IPS-15b (cell line): Measurements from ENCODE around the gene DGAT2.

Source experiments
- H3K27me3 ChIP-seq: one replicate; pipeline ENCODE4 v1.6.1; 2013; ENCODE audit warnings: low read length; ENCODE audit not compliant: control insufficient read depth, insufficient read depth
- H3K36me3 ChIP-seq: one replicate; pipeline ENCODE4 v1.6.1; 2013; ENCODE audit warnings: low read length; ENCODE audit not compliant: control insufficient read depth, insufficient read depth
- H3K4me1 ChIP-seq: one replicate; pipeline ENCODE4 v1.6.1; 2013; ENCODE audit warnings: mild to moderate bottlenecking, low read length; ENCODE audit not compliant: control insufficient read depth, insufficient read depth
- H3K4me3 ChIP-seq: one replicate; pipeline ENCODE4 v1.5.1; 2013; ENCODE audit warnings: low read depth, low read length
- H3K9ac ChIP-seq: one replicate; pipeline ENCODE4 v1.6.1; 2013; ENCODE audit warnings: low read depth, mild to moderate bottlenecking, low read length
- H3K9me3 ChIP-seq: one replicate; pipeline ENCODE4 v1.6.1; 2013; ENCODE audit warnings: mild to moderate bottlenecking, low read length; ENCODE audit not compliant: control insufficient read depth, insufficient read depth

Gene DGAT2

DNA sequence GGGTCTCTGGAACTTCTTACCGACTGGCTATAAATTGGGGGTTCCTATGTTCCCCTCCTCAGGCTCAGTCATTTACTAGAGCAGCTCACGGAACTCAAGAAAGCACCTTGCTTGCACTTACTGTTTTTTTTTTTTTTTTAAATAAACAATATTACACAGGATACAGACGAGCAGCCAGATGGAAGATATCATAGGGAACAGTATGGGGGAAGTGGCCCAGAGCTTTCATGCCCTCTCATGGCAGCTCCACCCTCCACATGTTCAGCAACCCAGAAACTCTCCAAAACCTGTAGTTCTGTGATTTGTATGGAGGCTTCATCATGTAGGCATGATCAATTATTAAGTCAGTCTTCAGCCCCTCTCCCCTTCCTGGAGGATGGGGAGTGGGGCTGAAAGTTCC lies 54.0 kb downstream of the DGAT2 start:
- no peak overlapping the region for H3K4me3 ChIP-seq
- no peaks in the 10 kb centered on the region for H3K4me1 ChIP-seq
- H3K36me3 ChIP-seq = no peaks in the 10 kb centered on the region
- no peaks in the 10 kb centered on the region for H3K27me3 ChIP-seq
- H3K9ac ChIP-seq = no peak overlapping the region
- H3K9me3 ChIP-seq = no peaks in the 10 kb centered on the region

DNA sequence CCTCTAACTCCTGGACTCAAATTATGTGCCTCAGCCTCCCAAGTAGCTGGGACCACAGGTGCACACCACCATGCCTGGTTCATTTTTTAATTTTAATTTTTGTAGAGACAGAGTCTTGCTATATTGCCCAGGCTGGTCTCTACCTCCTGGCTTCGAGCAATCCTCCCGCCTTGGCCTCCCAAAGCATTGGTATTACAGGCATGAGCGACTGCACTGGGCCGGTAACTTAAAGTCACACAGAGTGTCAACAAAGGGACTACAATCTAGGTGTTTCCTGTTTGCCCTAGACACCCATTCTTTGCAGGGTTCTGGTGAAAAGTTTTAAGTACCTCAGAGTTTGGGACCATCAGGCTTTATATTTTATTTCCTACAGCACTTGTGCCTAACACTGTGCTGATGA lies 54.8 kb downstream of the DGAT2 start:
- Histone ChIP-seq H3K27me3 (no peaks in the 10 kb centered on the region), H3K36me3 (no peaks in the 10 kb centered on the region), H3K4me3 (no peak overlapping the region), H3K9ac (no peak overlapping the region), H3K9me3 (no peaks in the 10 kb centered on the region), H3K4me1 (no peaks in the 10 kb centered on the region)

DNA sequence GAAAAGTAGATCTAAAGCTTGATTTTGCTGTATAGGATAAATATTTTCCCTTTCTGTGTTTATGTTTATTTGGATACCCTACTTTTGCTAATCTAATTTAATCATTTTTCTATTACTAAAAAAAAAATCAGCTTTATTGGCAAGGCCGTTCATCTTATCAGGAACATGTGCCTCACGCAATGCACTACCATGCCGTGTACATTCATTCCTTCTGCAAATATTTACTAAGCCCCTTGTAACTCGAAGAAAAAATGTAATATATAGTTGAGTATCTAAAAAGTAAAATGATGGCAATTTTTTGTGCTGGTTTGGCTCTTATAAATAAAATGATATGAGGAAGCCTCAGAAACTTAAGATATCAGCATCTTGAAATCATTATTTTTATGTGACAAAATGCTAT lies 55.4 kb downstream of the DGAT2 start:
- H3K4me3 ChIP-seq = no peak overlapping the region

DNA sequence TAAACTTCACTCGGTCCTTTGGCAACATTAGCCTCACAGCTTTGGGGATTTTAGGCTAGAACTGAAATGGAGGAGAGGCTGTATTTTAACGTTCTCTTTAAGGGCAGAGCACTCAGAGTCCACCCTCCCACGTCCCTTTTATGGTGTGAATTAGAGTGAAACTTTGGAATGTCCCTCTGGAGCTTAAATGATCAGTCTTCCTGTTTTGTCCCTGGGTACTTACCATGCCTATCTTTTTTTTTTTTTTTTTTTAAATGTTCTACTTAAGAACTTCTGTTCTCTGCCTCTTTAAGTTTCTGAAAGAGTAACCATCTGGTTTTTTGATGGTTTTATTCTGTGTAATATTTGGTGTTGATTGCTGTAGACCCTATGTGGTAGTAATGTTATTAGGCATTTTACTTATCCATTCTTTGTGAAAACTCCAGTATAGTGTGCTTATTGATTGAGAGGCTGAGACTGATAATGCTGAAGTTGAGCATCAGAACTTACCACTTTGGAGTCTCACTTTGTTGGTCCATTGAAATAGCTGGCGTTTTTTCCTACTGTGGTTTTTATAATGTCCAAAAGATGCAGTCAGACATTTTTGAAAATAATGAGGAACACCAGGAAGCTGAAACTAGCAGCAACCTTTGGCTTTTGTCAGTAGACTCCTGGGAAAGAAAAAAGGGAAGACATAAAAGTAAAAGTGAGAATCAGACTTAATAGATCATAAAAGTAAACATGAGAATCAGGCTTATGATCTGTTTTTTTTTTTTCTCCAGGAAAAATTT lies 58.1 kb downstream of the DGAT2 start:
- Histone ChIP-seq H3K9ac (no peak overlapping the region), H3K4me3 (no peak overlapping the region), H3K4me1 (no peaks in the 10 kb centered on the region), H3K27me3 (no peaks in the 10 kb centered on the region), H3K9me3 (no peaks in the 10 kb centered on the region), H3K36me3 (no peaks in the 10 kb centered on the region)

More for the DNA sequence above, 55.4 kb downstream of the DGAT2 start:
- no peaks in the 10 kb centered on the region for H3K27me3 ChIP-seq
- no peaks in the 10 kb centered on the region for H3K4me1 ChIP-seq
- no peaks in the 10 kb centered on the region for H3K36me3 ChIP-seq
- H3K9me3 ChIP-seq = no peaks in the 10 kb centered on the region
- no peak overlapping the region for H3K9ac ChIP-seq

DNA sequence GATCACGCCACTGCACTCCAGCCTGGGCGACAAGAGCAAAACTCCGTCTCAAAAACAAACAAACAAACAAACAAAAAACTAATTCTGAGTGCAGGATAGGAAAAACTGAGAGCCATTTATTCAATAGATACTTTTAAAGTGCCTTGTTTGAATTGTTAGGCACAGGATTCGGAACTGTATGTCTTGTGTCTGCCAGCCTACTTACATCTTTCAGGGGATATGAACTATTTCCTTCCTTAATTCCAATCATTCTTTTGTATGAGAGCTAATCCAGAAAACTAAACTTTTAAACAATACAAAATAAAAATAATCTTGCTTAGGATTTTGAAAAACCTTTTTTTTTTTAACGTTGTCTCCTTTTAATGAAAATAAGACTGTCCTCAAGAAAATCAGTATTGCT lies 59.0 kb downstream of the DGAT2 start:
- Histone ChIP-seq H3K9ac (no peak overlapping the region), H3K4me3 (no peak overlapping the region), H3K36me3 (no peaks in the 10 kb centered on the region), H3K27me3 (no peaks in the 10 kb centered on the region), H3K9me3 (no peaks in the 10 kb centered on the region), H3K4me1 (no peaks in the 10 kb centered on the region)

DNA sequence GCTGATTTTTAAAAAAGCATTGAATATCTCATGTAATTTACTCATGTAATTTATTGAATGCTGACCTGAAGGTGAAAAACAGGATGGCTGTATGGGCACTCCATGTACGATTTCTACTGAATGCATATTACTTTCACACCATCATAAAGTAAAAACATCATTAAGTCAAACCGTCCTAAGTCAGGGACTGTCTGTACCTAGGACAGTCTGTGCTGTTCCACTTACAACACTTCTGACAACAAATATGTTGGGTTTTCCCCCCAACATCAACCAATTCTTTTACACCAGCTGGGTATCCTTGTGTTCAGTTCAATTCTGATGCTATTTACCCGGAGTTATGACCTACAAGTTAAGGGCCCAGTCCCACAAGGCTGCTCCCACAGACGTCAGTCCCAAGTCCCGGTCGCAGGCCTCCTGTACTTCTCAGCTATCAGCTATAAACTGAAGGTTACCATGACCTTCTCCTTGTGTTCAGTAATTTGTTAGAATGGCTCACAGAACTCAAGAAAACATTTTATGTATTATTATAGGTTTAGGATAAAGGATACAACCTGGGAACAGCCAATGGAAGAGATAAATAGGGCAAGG lies 63.4 kb downstream of the DGAT2 start:
- Histone ChIP-seq H3K9ac (no peak overlapping the region), H3K27me3 (no peaks in the 10 kb centered on the region), H3K9me3 (no peaks in the 10 kb centered on the region), H3K4me1 (no peaks in the 10 kb centered on the region), H3K4me3 (no peak overlapping the region), H3K36me3 (peaks cover 3% of the 10 kb centered on the region)

GRCh38 chr11:75834728-75835127 lies 66.2 kb downstream of the DGAT2 start:
- Histone ChIP-seq H3K4me3 (no peak overlapping the region), H3K9me3 (no peaks in the 10 kb centered on the region), H3K4me1 (no peaks in the 10 kb centered on the region), H3K27me3 (no peaks in the 10 kb centered on the region), H3K9ac (no peak overlapping the region), H3K36me3 (peaks cover 3% of the 10 kb centered on the region)

- H3K9ac ChIP-seq = no peak overlapping the region
- no peaks in the 10 kb centered on the region for H3K4me1 ChIP-seq
- peaks cover 3% of the 10 kb centered on the region for H3K36me3 ChIP-seq
- H3K4me3 ChIP-seq = no peak overlapping the region
- H3K27me3 ChIP-seq = no peaks in the 10 kb centered on the region
- H3K9me3 ChIP-seq = no peaks in the 10 kb centered on the region
Measured at GRCh38 chr11:75836417-75836816, 67.8 kb downstream of the DGAT2 start.

DNA sequence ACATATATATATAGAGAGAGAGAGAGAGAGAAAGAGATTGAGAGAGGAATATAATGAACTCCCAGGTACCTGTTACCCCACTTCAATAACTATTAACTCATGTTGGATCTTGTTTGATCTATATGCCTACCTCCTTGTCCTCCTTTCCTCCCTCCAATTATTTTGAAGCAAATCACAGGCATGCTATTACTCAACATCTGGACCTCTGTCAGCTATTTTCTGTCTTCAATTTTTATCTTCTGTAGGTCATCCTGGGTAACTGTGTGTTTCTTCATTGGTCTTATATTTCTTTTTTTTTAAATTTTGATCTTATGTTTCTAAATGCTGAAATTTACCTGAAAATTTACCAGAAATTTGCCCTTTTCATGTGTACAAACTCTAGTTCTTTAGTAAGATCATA lies 71.3 kb downstream of the DGAT2 start:
- Histone ChIP-seq H3K27me3 (no peaks in the 10 kb centered on the region), H3K4me1 (no peaks in the 10 kb centered on the region), H3K4me3 (no peak overlapping the region)

DNA sequence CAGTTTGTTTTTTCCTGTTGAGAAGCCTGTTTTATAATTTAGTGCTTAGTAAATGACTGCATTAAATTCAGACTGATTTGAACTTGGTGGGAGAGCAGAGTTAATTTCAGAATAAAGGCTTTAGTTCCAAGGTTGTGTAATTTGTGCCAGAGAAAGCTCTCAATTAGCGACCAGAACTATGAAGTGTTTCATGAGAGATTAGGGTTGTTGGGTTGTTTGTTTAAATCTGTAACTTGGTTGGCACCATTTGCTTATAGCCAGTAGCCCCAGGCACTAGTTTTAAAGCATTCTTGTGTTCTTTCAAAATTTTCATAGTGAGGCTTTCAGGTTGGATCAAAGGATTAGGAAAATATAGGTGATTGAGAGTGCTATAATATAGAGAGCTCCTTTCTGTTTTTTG lies 71.9 kb downstream of the DGAT2 start:
- no peaks in the 10 kb centered on the region for H3K27me3 ChIP-seq
- H3K4me1 ChIP-seq = no peaks in the 10 kb centered on the region
- H3K9ac ChIP-seq = no peak overlapping the region
- no peak overlapping the region for H3K4me3 ChIP-seq
- no peaks in the 10 kb centered on the region for H3K36me3 ChIP-seq
- H3K9me3 ChIP-seq = no peaks in the 10 kb centered on the region

More for the DNA sequence above, 71.3 kb downstream of the DGAT2 start:
- H3K36me3 ChIP-seq = no peaks in the 10 kb centered on the region
- H3K9ac ChIP-seq = no peak overlapping the region
- H3K9me3 ChIP-seq = no peaks in the 10 kb centered on the region

- no peaks in the 10 kb centered on the region for H3K4me1 ChIP-seq
- H3K9ac ChIP-seq = no peak overlapping the region
- H3K36me3 ChIP-seq = no peaks in the 10 kb centered on the region
- H3K27me3 ChIP-seq = no peaks in the 10 kb centered on the region
- no peaks in the 10 kb centered on the region for H3K9me3 ChIP-seq
- no peak overlapping the region for H3K4me3 ChIP-seq
Measured at GRCh38 chr11:75841739-75842138, 73.2 kb downstream of the DGAT2 start.

GRCh38 chr11:75845324-75845723 lies 76.7 kb downstream of the DGAT2 start:
- H3K9me3 ChIP-seq = no peaks in the 10 kb centered on the region
- no peaks in the 10 kb centered on the region for H3K36me3 ChIP-seq
- H3K27me3 ChIP-seq = no peaks in the 10 kb centered on the region
- no peaks in the 10 kb centered on the region for H3K4me1 ChIP-seq
- H3K4me3 ChIP-seq = no peak overlapping the region
- no peak overlapping the region for H3K9ac ChIP-seq
